Fibroblast of lung (primary cell): ENCODE data around the gene PLXNA2. TPM values are rescaled to one million over a fixed set of nuclear protein-coding genes. Genes with fewer than 3 reads are reported as not detected.

Experiments
- DNase-seq, 2 donors: peaks; one replicate each; pipeline versions ENCODE4 v3.0.0 to v3.0.0-alpha.2; 2010; ENCODE audit warnings: low read depth in 2 of 2
- H2AFZ ChIP-seq: 2 replicates; pipeline ENCODE4 v1.5.1; 2012; ENCODE audit warnings: low read length, control low read depth, inconsistent platforms
- H3K27ac ChIP-seq: 2 replicates; pipeline ENCODE4 v1.5.1; 2011; ENCODE audit warnings: low read length, control low read depth; ENCODE audit not compliant: insufficient read depth
- H3K27me3 ChIP-seq: 2 replicates; pipeline ENCODE4 v1.5.1; 2011; ENCODE audit warnings: mild to moderate bottlenecking, low read length; ENCODE audit not compliant: control insufficient read depth, insufficient read depth
- H3K36me3 ChIP-seq: 2 replicates; pipeline ENCODE4 v1.5.1; 2011; ENCODE audit warnings: low read length; ENCODE audit not compliant: control insufficient read depth, insufficient read depth
- H3K4me1 ChIP-seq: 2 replicates; pipeline ENCODE4 v1.5.1; 2011; ENCODE audit warnings: low read length; ENCODE audit not compliant: control insufficient read depth, insufficient read depth; ENCODE audit errors: extremely low read depth
- H3K4me2 ChIP-seq: 2 replicates; pipeline ENCODE4 v1.5.1; 2011; ENCODE audit warnings: low read length, control low read depth; ENCODE audit not compliant: insufficient read depth; ENCODE audit errors: extremely low read depth
- H3K4me3 ChIP-seq, 4 experiments: fragments of 200-600 bp in 1 of 4; sonication (generic) in 1 of 4; replicated peaks in 1 of 4; 2 replicates each; pipeline ENCODE4 v1.5.1; 2011 to 2016; ENCODE audit warnings: low read length in 4 of 4, low read depth in 3 of 4, mild to moderate bottlenecking in 3 of 4, control low read depth in 2 of 4, inconsistent platforms in 1 of 4, mixed read lengths in 1 of 4; ENCODE audit not compliant: insufficient read depth in 1 of 4; ENCODE audit errors: control extremely low read depth in 1 of 4
- H3K79me2 ChIP-seq: 2 replicates; pipeline ENCODE4 v1.5.1; 2012; ENCODE audit warnings: mild to moderate bottlenecking, low read length, inconsistent platforms; ENCODE audit not compliant: control insufficient read depth, insufficient read depth
- H3K9ac ChIP-seq: 2 replicates; pipeline ENCODE4 v1.5.1; 2011; ENCODE audit warnings: mild to moderate bottlenecking, low read length, control low read depth; ENCODE audit not compliant: insufficient read depth
- H3K9me3 ChIP-seq: 2 replicates; pipeline ENCODE4 v1.5.1; 2012; ENCODE audit warnings: low read depth, low read length; ENCODE audit not compliant: control insufficient read depth, insufficient read depth
- H4K20me1 ChIP-seq: 2 replicates; pipeline ENCODE4 v1.5.1; 2011; ENCODE audit warnings: low read length; ENCODE audit not compliant: control insufficient read depth, insufficient read depth; ENCODE audit errors: extremely low read depth
- CTCF ChIP-seq, 2 donors: IDR thresholded peaks in 1 of 2; conservative IDR thresholded peaks in 1 of 2; 1 replicate in 1 of 2; 2 replicates in 1 of 2; pipeline ENCODE4 v1.5.1; 2011 to 2012; ENCODE audit warnings: low read length in 2 of 2, control low read depth in 1 of 2, inconsistent platforms in 1 of 2, low read depth in 1 of 2, mild to moderate bottlenecking in 1 of 2
- EZH2 ChIP-seq: IDR thresholded peaks from 2 replicates; pipeline ENCODE4 v1.5.1; 2012; ENCODE audit warnings: low read length, control low read depth, mild to moderate bottlenecking; ENCODE audit errors: missing control alignments
- polyA plus RNA-seq, 2 donors: library from polyadenylated mRNA; depleted of rRNA in 1 of 2; stranded (reverse) in 1 of 2; unstranded in 1 of 2; fragments of >200 nt; gene quantifications; 2 replicates each; pipeline ENCODE4 v1.2.1, GENCODE V29; 2011 to 2012; ENCODE audit warnings: missing spikeins in 1 of 2
- total RNA-seq: library from RNA; depleted of rRNA; stranded (reverse); fragments of >200 nt; gene quantifications from 2 replicates; pipeline ENCODE4 v1.2.1, GENCODE V29; 2014

PLXNA2 gene
- total and polyA plus RNA-seq, 2 donors (not counting 1 experiment from before 2014, with no cell fraction given): 0.43 to 2.0 TPM

- Histone ChIP-seq H4K20me1 (no peaks in the 10 kb centered on the region), H3K4me3 (no peak overlapping the region), H3K27ac (no peak overlapping the region), H3K36me3 (no peaks in the 10 kb centered on the region), H3K9ac (no peak overlapping the region), H3K27me3 (no peaks in the 10 kb centered on the region), H3K4me1 (no peaks in the 10 kb centered on the region), H3K79me2 (no peaks in the 10 kb centered on the region), H2AFZ (no peak overlapping the region), H3K4me2 (no peak overlapping the region), H3K9me3 (no peaks in the 10 kb centered on the region)
- TF ChIP-seq EZH2: no peak
- TF ChIP-seq CTCF (conservative IDR thresholded peaks at IDR 0.05 in 1 of 2, IDR thresholded peaks at IDR 0.05 in 1 of 2; ENCODE audit: low read depth in 1 of 2, low read length in 2 of 2): no peak
- DNase-seq: no peak
Measured at GRCh38 chr1:208080396-208081286, 163.5 kb downstream of the PLXNA2 start.

DNA sequence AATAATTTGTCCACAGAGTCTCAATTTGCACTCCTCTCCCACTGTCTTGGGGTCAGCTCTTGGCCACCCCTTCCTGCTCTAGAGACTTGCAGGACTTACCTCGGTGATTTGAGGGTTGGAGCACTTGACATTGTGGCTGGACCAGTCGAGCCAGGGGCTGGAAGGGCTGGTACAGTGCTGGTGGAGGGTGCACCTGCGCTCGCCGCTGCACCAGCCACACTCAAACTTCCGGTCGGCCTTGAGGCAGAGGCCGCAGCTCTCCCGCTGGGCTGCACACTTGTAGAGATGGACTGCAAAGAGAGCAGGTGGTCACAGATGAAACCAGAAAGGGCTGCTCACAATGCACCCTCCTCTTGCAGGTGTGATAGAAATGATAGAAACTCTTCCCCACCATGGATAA is 165.0 kb downstream of the PLXNA2 start:
- no peak for TF ChIP-seq EZH2
- TF ChIP-seq CTCF (conservative IDR thresholded peaks at IDR 0.05 in 1 of 2, IDR thresholded peaks at IDR 0.05 in 1 of 2; ENCODE audit: low read depth in 1 of 2, low read length in 2 of 2): no peak
- Histone ChIP-seq H3K9me3 (no peaks in the 10 kb centered on the region), H3K36me3 (no peaks in the 10 kb centered on the region), H3K4me2 (no peak overlapping the region), H3K27me3 (no peaks in the 10 kb centered on the region), H3K4me3 (no peak overlapping the region), H2AFZ (no peak overlapping the region), H3K9ac (no peak overlapping the region), H3K27ac (no peak overlapping the region), H3K4me1 (no peaks in the 10 kb centered on the region), H4K20me1 (no peaks in the 10 kb centered on the region), H3K79me2 (no peaks in the 10 kb centered on the region)
- no peak for DNase-seq

DNA sequence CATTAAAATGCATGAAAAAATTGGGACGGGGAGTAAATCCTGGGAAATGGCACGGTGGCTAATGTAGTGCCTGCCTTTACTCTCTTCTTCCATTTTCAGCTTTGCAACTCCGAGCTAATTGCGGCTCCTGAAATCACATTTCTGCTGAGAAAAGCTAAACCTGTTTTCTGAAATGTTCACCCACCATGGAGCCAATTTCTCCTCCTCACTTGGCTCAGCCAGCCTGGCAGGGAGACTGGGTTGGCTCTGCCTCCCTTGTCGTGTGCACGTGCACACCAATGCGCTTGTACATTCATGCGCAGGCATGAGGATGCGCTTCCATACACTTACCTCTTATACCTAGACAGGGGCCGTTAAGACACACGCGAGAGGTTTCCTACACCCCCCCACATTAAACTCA is 165.4 kb downstream of the PLXNA2 start:
- Histone ChIP-seq H3K4me1 (no peaks in the 10 kb centered on the region), H3K79me2 (no peaks in the 10 kb centered on the region), H3K36me3 (no peaks in the 10 kb centered on the region), H3K4me2 (no peak overlapping the region), H3K9ac (no peak overlapping the region), H3K9me3 (no peaks in the 10 kb centered on the region), H3K27me3 (no peaks in the 10 kb centered on the region), H4K20me1 (no peaks in the 10 kb centered on the region), H2AFZ (no peak overlapping the region), H3K27ac (no peak overlapping the region), H3K4me3 (no peak overlapping the region)
- no peak for DNase-seq
- TF ChIP-seq CTCF (conservative IDR thresholded peaks at IDR 0.05 in 1 of 2, IDR thresholded peaks at IDR 0.05 in 1 of 2; ENCODE audit: low read depth in 1 of 2, low read length in 2 of 2): no peak
- TF ChIP-seq EZH2: no peak
